Esophagus squamous epithelium (tissue), 4 donors: ENCODE measurements around the gene MALSU1.

Experiments used
- POLR2A ChIP-seq, 4 donors: fragments of 450-650 bp; IDR thresholded peaks; one replicate each; pipeline ENCODE4 v1.6.1; 2017; ENCODE audit warnings: antibody characterized with exemption in 4 of 4, mild to moderate bottlenecking in 4 of 4, moderate library complexity in 3 of 4
- TF ChIP-seq, protein P1 (sequence below), 6 experiments: fragments of 450-650 bp in 4 of 6; fragments of 200-600 bp in 2 of 6; sonication (generic) in 2 of 6; IDR thresholded peaks; one replicate each; pipeline ENCODE4 v1.5.1; 2016 to 2019; ENCODE audit warnings: antibody characterized with exemption in 6 of 6, mild to moderate bottlenecking in 4 of 6, moderate library complexity in 4 of 6

DNA sequence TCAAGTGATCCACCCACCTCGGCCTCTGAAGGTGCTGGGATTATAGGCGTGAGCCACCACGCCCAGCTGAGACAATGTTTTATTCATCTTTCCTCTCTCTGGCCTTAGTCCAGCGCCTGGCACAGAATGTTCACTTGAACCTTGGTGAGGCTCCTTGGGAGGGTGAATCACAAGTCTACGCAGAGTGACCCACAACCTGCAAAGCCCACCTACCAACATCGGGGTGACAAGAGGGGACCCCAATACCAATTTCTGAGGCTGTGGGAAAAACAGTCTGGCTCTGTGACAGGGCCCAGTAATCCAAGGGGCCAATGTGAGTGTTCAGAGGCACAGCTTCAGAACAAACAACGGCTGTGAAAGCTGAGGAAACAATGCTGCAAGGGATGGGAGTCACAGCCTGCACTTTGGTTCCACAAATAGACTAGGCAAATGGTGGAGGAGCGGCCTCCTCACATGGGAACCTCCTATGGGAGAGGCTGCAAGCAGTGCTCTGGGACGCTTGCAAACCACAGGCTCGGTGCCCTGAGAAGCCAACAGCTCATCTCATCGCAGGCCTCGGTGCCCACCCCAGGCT, 5.6 kb upstream of the MALSU1 start:
- TF ChIP-seq, protein P1, sequence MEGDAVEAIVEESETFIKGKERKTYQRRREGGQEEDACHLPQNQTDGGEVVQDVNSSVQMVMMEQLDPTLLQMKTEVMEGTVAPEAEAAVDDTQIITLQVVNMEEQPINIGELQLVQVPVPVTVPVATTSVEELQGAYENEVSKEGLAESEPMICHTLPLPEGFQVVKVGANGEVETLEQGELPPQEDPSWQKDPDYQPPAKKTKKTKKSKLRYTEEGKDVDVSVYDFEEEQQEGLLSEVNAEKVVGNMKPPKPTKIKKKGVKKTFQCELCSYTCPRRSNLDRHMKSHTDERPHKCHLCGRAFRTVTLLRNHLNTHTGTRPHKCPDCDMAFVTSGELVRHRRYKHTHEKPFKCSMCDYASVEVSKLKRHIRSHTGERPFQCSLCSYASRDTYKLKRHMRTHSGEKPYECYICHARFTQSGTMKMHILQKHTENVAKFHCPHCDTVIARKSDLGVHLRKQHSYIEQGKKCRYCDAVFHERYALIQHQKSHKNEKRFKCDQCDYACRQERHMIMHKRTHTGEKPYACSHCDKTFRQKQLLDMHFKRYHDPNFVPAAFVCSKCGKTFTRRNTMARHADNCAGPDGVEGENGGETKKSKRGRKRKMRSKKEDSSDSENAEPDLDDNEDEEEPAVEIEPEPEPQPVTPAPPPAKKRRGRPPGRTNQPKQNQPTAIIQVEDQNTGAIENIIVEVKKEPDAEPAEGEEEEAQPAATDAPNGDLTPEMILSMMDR (IDR thresholded peaks at IDR 0.05), result no peak
- TF ChIP-seq POLR2A (IDR thresholded peaks at IDR 0.05), result no peak
